ENCODE data around the gene TMEM272. TPM values are rescaled to one million over a fixed set of nuclear protein-coding genes. Genes with fewer than 3 reads are reported as not detected.

TMEM272 gene, protein sequence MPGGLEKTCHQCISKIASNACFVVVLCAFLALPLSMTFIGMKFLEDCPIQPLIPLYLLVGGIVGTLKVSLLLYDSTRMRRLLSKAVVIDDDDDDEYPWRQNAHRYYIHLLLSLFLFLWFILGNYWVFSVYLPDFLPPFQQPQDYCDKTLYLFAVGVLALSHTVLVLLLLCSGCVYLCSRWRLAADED
- polyA plus RNA-seq (ENCODE audit: insufficient read length in 4 of 4) = under 1 TPM; 0.14 to 0.66 (median 0.35) TPM

DNA sequence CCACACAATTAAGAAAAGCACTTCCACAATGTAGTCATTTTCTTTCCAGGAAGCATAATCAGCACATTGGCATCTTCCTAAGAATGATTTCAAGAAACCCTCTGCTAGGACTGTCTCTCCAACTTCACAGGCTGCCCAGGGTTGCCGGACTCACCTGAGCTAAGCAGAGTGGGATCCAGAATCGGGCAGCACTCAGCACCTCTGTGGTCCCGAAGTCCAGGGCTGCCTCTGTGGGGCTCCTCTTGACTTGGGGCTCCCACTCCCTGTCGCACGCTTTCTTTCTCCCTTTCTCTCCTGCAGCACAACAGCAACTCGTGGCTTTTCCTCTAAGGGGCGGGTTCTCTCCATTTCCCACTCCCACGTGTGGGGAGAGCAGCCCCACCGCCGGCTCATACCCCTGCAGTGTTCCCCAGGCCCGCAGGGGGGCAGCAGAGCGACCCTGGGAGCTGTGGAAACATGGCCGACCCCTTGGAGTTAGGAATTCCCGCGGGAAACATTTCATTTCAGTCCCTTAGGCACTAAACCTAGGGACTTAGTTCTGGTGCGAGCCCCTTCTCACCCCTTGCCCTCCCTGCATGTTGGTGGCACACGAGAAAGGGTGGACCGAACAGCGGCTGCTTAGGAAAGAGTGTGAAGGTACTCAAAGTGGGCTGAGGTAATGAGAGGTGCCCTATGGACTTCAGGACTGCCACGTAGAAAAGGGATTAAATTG lies at the start of gene TMEM272:
Gene TMEM272 (minus strand): TSS at position 316 of the 712 bp plus-strand sequence. CDS start 6,647 bp downstream, outside the sequence.
- peak in 3 of 4 donors; percentile 8 to 24 (median 24) for DNase-seq (ENCODE audit: low read depth in 4 of 4, low spot score in 3 of 4)

DNA sequence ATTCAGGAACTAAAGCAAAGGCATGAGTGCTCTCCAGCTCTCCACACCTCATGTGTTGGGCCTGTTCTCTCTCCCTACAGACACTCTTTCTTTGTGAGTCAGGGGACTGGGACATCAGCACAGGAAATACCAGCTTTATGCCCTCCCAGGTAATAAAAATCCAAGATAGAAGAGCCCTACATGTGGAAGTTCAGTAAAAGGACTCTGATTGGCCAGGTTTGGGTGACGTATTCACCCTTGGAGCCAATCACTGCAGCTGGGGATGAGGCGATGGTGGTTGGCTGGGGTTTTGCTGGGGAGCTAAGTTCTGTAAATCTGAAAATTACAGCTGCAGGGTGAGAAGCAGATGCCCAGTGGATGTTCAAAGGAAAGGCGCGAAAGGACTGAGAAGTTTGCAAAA lies 49.3 kb upstream of the TMEM272 start:
- DNase-seq (ENCODE audit: low read depth in 4 of 4, low spot score in 3 of 4) = no peak

DNA sequence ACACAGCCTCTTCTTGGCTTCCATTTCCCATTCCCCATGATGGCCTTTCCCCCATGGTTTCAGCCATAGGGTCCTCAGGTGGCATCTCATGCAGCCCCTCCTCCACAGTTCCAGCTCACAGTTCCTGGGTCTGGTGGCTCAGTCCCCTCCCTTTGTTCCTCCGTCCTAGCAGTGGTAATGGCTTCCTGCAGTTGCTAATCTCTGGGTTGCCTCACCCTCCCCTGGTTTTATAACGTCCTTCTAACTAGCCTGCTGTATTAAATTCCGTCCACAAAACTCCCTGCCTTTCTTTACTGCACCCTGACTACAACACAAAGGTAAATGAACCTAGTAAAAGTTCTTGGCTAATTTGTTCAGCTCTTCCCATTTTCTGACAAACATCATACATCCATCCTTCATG lies 47.7 kb upstream of the TMEM272 start:
- no peak for DNase-seq (ENCODE audit: low read depth in 4 of 4, low spot score in 3 of 4)

DNA sequence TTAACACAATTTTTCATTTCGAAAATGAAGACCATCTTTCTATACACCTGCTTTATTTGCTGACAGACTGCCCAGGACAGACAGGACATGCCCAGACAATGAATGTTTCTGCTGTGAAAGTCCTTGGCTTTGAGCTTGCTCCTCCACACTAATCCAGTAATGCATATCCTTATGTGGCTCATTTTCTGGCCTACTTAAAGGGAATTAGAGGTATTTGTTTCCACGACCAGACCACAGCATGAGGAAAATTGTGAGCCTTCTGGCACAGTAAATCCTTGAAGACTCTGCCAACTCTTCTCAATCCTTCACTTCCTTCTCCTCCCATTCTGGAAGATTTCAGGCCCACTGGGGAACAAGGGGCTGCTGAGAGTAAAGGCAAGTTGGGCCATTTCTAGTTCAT lies 42.5 kb upstream of the TMEM272 start:
- DNase-seq (ENCODE audit: low read depth in 4 of 4, low spot score in 3 of 4) = no peak

DNA sequence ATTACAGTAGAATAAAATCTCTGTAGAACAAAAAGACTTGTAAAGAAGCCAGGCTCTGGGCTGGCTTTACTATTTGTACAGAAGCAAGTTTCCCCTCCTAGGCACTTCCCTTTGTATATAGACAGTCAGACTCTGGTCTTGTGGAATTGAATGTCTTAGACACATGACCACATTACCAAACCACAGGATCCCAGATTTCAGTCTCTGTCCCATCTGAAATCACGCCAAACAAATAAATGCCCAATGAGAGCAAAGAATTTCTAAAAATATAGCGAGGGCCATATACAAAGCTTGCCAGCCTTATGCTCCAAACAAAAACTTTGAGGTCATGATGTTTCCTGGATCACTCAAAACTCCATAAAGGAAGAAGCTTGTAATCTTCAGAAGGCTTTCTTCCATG lies 40.7 kb upstream of the TMEM272 start:
- no peak for DNase-seq (ENCODE audit: low read depth in 4 of 4, low spot score in 3 of 4)

DNA sequence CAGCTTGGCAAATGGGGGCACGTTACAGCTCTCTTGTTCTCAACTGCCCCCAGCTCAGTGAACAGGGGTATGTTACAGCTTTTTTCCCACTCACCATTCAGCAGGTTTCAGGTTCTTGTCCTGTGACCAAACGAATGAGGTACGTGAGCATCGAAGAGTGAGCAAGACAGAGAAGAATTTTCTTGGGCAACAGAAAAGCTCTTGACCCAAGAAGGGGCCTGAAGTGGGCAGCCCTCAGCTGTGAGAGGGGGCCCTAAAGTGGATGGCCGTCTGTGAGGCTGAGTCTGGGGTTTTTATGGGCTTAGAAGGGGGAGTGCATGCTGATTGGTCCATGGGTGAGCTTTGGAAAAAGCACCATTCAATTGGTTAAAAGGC lies 38.2 kb upstream of the TMEM272 start:
- no peak for DNase-seq (ENCODE audit: low read depth in 4 of 4, low spot score in 3 of 4)

DNA sequence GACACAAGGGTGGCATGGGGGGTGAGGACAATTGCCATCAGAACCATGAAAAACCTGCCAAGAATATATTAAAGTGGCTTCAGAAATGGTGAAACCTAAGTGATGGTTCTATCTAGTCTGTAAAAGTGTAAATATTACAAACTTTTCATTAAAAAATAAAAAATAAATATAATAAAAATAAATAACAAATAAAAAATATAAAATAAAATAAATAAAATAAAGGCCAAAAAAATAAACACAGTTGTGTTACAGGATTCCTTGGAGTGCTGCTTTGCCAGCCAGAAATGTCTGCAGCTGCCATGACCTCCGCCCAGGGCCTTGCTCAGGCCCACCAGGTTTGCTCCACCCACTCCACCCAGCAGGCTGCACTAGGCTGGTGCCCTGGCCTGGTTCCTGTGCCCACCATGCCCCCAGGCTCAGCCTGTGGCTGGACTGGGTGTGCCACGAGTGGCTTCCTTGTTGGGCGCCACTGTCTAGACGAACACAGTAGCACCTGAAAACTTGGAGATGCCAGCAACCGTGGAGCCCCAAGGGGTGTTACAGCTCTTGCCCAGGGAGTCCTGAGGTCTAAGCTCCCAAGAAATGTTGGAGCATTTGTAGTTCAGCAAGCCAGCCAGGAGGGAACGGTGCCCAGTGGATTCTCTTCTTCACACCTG lies 37.7 kb upstream of the TMEM272 start:
- DNase-seq (ENCODE audit: low read depth in 4 of 4, low spot score in 3 of 4) = no peak

DNA sequence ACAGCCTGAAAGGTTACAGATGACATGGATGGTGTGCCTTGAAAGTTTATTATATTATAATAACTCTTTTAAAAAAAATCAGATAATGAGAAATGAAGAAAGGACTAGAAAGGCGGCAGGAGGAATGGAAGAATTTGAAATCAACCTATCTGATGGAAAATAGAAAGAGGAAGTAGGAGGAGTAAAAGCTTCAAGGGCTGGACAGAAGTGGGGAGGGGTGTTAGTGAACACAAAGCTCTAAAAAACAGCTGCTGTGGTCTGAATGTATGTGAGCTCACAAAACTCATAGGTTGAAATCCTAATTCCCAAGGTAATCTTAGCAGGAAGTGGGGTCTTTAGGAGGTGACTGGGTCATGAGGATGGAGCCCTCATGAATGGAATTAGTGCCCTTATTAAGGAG lies 36.3 kb upstream of the TMEM272 start:
- DNase-seq (ENCODE audit: low read depth in 4 of 4, low spot score in 3 of 4) = no peak

DNA sequence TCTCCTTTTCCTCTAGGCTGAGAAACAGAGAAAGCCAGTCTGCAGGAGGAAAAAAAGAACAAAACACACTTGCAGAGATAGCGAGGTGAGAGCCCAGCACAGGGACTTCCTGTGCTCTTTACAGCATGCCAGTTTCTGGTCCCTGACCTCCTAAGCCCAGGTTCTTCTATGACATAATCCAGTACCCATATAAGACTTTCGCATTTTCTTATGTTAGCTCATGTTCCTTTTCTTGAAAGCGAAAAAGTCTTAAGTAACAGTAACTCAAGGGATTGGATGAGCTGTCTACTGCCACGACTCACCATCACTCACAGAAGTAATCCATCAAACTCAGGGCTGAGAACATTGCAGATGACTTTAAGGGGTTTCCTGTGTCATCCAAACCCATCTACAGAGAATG lies 34.2 kb upstream of the TMEM272 start:
- DNase-seq (ENCODE audit: low read depth in 4 of 4, low spot score in 3 of 4) = no peak

DNA sequence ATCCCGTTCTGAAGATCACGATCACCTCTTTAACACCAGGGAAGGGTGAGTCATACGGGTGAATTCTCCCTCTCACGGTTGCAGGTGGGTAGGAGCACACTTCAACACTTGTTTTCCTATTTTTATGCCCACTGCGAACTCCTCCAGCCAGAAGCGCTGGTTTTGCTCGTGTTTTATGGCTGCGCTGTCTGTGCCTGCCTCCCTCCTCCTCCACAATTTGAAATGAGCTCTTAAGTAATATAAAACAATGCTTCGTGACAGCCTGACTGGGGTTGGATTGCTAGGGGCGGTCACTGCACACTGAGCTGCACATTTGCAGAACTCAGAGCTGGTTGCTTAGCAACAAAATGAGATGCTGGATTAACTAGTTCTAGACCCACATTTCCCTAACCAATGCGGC lies 29.7 kb upstream of the TMEM272 start:
- peak; percentile 3 to 36 (median 6) for DNase-seq (ENCODE audit: low read depth in 4 of 4, low spot score in 3 of 4)

DNA sequence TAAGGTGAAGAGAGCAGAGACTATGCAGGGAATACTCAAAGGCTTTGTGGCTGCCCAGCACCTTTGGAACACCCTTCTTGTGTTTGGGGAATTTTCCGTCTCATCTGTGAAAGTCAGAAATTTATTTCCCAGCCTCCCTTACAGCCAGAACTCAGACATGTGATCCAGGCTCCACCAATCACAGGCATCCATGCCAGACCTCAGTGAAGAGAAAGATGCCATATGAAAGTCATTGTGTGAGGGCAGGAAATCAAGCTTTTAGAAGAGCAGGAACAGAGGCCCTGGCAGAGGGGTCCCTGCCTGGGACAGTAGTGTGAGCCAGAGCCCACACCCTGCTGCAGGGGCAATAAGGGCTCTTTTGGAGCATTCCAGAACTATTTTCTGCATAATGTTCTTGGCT lies 28.9 kb upstream of the TMEM272 start:
- no peak for DNase-seq (ENCODE audit: low read depth in 4 of 4, low spot score in 3 of 4)

DNA sequence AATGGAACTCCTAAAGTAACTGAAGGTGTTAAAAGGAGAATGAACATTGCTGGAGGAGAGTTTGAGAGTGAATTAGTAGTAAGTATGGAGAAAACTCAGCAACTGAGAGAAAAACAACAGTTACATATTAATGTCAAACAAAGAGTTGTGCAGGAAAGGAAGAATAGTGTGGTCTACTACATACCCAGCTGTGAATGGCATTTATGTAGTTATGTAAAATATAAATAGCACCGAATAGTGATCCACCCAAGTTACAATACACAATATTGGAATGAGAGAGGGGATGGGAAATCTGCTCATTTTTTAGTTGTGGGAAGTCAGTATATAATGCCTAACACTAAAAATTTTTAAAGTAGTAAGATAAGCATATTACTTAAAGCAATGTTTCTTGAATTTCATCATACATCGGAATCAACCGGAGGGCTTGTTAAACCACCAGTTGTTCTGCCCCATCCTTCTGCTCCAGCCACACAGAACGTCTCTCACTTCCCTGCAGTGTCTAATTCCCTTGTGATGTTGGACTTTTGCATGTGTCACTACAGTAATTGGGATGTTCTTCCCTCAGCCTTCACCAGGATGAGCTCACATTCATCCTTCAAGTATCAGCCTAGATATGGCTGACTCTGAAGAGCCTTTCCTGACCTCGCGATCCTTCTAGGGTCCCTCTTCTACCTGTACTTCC lies 28.3 kb upstream of the TMEM272 start:
- DNase-seq (ENCODE audit: low read depth in 4 of 4, low spot score in 3 of 4) = no peak

DNA sequence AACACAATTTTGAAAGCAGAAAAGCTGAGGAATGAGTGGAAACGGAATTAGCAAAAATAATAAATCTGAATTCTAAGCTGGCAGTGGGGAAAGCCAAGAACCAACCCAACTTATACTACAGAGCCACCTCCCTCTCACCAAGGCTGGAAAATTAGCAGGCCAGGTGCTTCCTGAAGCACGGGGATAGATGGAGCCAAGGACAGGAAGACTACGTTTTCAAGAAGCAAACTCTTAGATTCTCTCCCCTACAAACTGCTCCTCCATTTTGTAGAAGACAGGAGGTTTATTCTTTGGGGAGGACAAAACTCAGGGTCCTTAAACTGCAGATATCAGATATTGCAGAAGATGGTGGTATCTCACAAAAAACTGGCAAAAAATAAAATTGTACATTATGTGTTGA lies 25.6 kb upstream of the TMEM272 start:
- DNase-seq (ENCODE audit: low read depth in 4 of 4, low spot score in 3 of 4) = no peak

DNA sequence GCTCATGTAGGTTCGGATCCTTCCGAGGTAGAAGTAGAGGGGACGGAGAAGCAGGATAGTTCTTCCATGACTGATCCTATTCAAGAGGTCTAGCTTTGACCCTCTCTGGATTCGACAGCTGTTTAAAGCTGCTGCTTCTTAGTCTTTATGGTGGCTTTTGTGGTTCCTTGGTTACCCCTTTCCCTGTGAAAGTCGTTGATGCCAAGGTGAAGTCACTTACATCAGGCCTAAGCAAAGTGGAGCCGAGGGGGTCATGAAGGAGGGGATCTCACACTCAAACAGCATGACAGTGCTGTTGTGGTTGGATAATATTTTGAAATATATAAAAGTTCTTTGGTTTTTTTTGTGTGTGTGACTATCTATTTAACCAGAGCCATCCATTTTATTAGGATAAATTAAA lies 24.9 kb upstream of the TMEM272 start:
- no peak for DNase-seq (ENCODE audit: low read depth in 4 of 4, low spot score in 3 of 4)

DNA sequence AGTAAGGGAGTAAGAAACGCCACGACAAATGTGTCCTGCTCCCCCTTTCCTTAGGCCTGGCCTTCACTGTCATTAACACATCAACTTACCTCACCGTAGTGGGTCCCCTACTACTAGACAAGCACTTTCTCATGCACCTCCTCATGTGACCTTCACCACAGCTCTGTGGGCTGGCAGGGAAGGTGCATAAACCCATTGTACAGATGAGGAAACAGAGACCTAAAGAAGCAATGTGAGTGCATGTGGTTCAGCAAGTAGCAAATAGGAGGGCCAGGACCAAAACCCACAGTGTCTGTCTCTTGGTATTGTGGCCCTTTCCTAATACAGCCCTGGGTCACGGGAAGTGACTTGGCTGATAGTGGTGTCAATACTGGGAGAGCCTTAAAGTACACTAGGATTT lies 22.1 kb upstream of the TMEM272 start:
- DNase-seq (ENCODE audit: low read depth in 4 of 4, low spot score in 3 of 4) = no peak

DNA sequence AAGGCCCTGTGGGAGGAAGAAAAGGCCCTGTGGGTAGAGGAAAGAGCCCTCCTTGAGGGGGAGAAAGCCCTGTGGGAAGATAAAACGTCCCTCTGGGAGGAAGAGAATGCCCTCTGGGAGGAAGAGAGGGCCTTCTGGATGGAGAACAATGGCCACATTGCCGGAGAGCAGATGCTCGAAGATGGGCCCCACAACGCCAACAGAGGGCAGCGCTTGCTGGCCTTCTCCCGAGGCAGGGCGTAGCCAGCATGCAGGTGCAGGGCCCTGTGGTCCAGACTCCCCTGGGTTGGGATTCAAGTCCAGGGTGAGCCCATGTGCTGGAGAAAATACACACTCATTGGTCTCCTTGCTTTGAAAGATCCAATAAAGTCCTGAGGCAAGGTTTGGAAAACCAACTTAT lies 20.9 kb upstream of the TMEM272 start:
- no peak for DNase-seq (ENCODE audit: low read depth in 4 of 4, low spot score in 3 of 4)

DNA sequence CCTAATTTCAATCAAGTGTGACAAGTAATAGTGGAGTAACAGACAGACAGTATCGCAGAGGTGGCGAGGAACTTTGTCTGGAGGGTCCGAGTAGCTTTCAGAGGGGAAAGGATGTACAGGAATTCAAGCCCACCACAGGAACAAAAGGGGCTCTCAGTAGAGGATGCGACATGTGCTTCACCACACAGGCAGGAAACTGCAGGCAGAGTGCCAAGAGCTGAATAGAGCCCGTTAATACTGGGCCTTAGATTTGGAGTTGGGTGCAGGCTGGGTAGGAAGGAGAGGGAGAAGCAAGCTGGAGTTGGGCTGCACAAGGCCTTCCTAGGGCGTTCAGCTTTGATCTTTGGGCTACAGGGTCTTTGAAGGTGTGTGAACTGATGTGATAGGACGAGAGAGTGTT lies 18.0 kb upstream of the TMEM272 start:
- DNase-seq (ENCODE audit: low read depth in 4 of 4, low spot score in 3 of 4) = no peak

DNA sequence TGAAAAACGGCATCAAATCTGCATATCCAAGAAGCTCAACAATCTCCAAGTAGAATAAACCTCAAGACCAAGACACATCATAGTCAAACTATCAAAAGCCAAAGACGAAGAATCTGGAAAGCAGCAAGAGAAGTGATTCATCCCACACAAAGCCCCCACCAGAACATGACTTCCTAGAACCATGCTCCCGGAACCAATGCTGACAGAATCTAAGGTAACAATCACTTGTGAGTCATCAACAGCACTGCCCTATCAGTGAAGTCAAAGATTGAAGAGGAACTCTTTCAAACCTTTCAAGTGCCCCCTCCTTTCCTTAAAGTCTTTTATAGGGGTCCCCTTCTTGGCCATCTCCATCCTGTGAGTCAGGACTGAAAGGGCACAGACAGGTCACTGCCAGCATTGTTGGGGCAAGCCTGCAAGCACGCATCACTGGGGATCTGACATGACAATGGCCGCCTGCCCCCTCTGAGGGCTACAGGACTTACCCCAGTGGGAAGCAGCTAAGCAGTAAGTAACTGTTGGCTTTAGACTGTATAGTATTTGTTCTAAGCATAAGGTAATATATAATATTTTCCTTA lies 16.8 kb upstream of the TMEM272 start, which contains the start of gene CCDC70:
Gene CCDC70 (plus strand): TSS at position 247 of the 578 bp plus-strand sequence. CDS start 3,443 bp downstream, outside the sequence.
- DNase-seq (ENCODE audit: low read depth in 4 of 4, low spot score in 3 of 4) = no peak

DNA sequence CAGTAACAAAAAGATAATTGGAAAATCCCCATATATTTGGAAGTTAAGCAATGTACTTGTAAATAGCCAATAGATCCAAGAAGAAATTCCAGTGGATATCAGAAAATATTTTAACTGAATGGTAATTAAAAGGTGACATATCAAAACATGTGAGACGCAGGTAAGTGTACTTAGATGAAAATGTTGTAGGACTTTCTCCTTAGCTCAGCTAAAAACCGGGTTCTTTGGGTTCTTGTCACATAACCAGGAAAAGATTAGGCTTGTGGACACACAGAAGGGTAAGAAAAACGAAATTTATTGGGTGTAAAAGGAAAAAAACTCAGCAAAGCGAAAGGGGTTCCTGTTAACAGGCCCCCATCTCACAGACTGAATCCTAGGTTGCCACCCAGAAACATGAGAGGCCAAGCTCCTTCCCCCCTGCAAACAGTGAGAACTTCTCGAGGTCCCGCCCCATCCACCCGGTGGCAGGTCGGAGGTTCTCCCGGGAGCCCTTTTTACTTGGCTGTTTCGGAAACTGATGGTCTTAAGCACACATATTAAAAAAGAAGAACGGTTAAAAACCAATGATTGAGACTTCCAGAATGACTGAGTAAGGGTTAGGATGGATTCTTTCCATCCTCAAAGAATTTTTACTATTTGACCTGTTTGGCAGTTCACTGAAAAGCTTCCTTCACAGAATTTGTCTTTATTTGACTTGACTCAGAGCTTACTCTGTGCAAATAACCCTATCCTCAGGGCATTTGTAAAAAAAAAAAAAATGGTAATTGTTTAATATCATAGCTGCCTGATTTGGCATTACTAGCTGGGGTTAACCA lies 13.7 kb upstream of the TMEM272 start:
- no peak for DNase-seq (ENCODE audit: low read depth in 4 of 4, low spot score in 3 of 4)

DNA sequence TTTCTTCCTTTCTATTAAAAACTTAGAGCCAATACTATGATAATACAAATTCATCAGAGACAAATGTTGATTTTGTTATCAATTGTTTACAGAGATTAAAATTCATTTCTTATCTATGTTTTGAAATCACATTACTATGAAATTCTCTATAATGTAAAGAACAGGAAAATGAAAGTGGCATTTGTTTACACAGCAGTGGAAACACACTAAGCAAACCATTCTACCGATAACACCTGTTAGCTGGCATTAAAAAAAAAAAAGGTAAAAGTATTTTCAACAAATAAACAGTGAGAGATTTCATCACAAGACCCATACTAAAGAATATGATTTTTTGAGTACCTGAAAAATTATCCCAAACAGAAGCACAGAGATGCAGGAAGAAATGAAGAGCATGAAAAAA lies 12.0 kb upstream of the TMEM272 start:
- DNase-seq (ENCODE audit: low read depth in 4 of 4, low spot score in 3 of 4) = no peak

Data from left renal pelvis (tissue), 4 donors.